H1 (cell line): Measurements from ENCODE around the gene TXLNB. TPM values are rescaled to one million over a fixed set of nuclear protein-coding genes. Genes with fewer than 3 reads are reported as not detected.

Experiments
- CTCF ChIA-PET: fragments of 300-600 bp; sonication (Branson Sonifier 250); formaldehyde crosslinking; loops from one replicate; lab custom pipeline; 2021; ENCODE audit not compliant: partially characterized antibody; lab: Charles Lee
- POLR2A ChIA-PET: fragments of 300-600 bp; sonication (Branson Sonifier 250); formaldehyde crosslinking; loops from one replicate; lab custom pipeline; 2021; ENCODE audit warnings: inconsistent platforms; ENCODE audit not compliant: partially characterized antibody; lab: Charles Lee
- DNase-seq, 2 experiments: peaks; one replicate each; pipeline versions ENCODE4 v3.0.0 to v3.0.0-alpha.2; 2010 to 2022; ENCODE audit warnings: low spot score in 2 of 2, low read depth in 1 of 2, mixed read lengths in 1 of 2
- FAIRE-seq: peaks from 2 replicates; lab custom pipeline; 2011; peaks lifted over from hg19 to GRCh38; lab: Jason Lieb, UNC
- H2AFZ ChIP-seq: 2 replicates; pipeline ENCODE4 v1.8.1; 2012; ENCODE audit warnings: low read length, inconsistent platforms
- H2AK5ac ChIP-seq: 2 replicates; pipeline ENCODE4 v1.6.1; 2013; ENCODE audit warnings: low read depth, low read length
- H2BK120ac ChIP-seq: replicated peaks from 2 replicates; pipeline ENCODE3; 2013; ENCODE audit warnings: low read depth, low read length, inconsistent platforms
- H2BK12ac ChIP-seq: 2 replicates; pipeline ENCODE4 v1.6.1; 2013; ENCODE audit warnings: low read depth, low read length
- H2BK15ac ChIP-seq: 2 replicates; pipeline ENCODE4 v1.6.1; 2013; ENCODE audit warnings: low read length
- H2BK20ac ChIP-seq: 2 replicates; pipeline ENCODE4 v1.6.1; 2013; ENCODE audit warnings: low read length
- H2BK5ac ChIP-seq: 2 replicates; pipeline ENCODE4 v1.6.1; 2013; ENCODE audit warnings: low read depth, low read length
- H3K14ac ChIP-seq: 2 replicates; pipeline ENCODE4 v1.6.1; 2013; ENCODE audit warnings: inconsistent platforms; ENCODE audit not compliant: insufficient read length
- H3K18ac ChIP-seq: 2 replicates; pipeline ENCODE4 v1.6.1; 2013; ENCODE audit warnings: low read length; ENCODE audit errors: extremely low read depth
- H3K23ac ChIP-seq: 2 replicates; pipeline ENCODE4 v1.6.1; 2013; ENCODE audit warnings: inconsistent platforms; ENCODE audit not compliant: insufficient read length
- H3K23me2 ChIP-seq: 2 replicates; pipeline ENCODE4 v1.6.1; 2013; ENCODE audit warnings: low read depth, low read length
- H3K27ac ChIP-seq: 2 replicates; pipeline ENCODE4 v1.6.1; 2011; ENCODE audit warnings: low read depth, low read length, inconsistent platforms
- H3K27me3 ChIP-seq, 4 experiments: replicated peaks in 1 of 4; 1 replicate in 1 of 4; 2 replicates in 3 of 4; pipeline versions ENCODE4 v1.6.1 to v1.8.1; 2011 to 2013; ENCODE audit warnings: low read length in 3 of 4, mild to moderate bottlenecking in 3 of 4, inconsistent platforms in 2 of 4, mixed read lengths in 2 of 4, moderate library complexity in 1 of 4; ENCODE audit not compliant: control insufficient read depth in 3 of 4, insufficient read depth in 3 of 4; ENCODE audit errors: extremely low read depth in 1 of 4
- H3K36me3 ChIP-seq, 4 experiments: 2 replicates each; pipeline versions ENCODE4 v1.6.1 to v1.8.1; 2011 to 2013; ENCODE audit warnings: mild to moderate bottlenecking in 4 of 4, low read length in 3 of 4, moderate library complexity in 2 of 4, control low read depth in 1 of 4, inconsistent platforms in 1 of 4; ENCODE audit not compliant: insufficient read depth in 4 of 4, control insufficient read depth in 2 of 4
- H3K4ac ChIP-seq: replicated peaks from 2 replicates; pipeline ENCODE3; 2013; ENCODE audit warnings: low read length, low read depth, mixed read lengths, inconsistent platforms; ENCODE audit not compliant: insufficient read length
- H3K4me1 ChIP-seq, 4 experiments: replicated peaks in 1 of 4; 1 replicate in 1 of 4; 2 replicates in 3 of 4; pipeline versions ENCODE4 v1.6.1 to v1.8.1; 2011 to 2013; ENCODE audit warnings: low read length in 3 of 4, inconsistent platforms in 2 of 4, mixed read lengths in 1 of 4; ENCODE audit not compliant: insufficient read depth in 4 of 4, control insufficient read depth in 3 of 4
- H3K4me2 ChIP-seq, 2 experiments: 2 replicates each; pipeline versions ENCODE4 v1.6.1 to v1.8.1; 2011 to 2013; ENCODE audit warnings: low read depth in 2 of 2, low read length in 2 of 2, control low read depth in 1 of 2, inconsistent platforms in 1 of 2, mild to moderate bottlenecking in 1 of 2; ENCODE audit not compliant: insufficient read depth in 1 of 2
- H3K4me3 ChIP-seq, 4 experiments: fragments of 200-600, 300-600 bp in 1 of 4; sonication (generic), shearing (Covaris generic), sonication (Bioruptor Twin) in 1 of 4; 2 replicates each; pipeline versions ENCODE4 v1.5.1 to v1.8.1; 2011 to 2016; ENCODE audit warnings: low read length in 4 of 4, low read depth in 3 of 4, control low read depth in 2 of 4, inconsistent platforms in 2 of 4, mild to moderate bottlenecking in 2 of 4, mixed read lengths in 1 of 4, moderate library complexity in 1 of 4; ENCODE audit not compliant: insufficient read depth in 2 of 4; ENCODE audit errors: extremely low read depth in 1 of 4
- H3K56ac ChIP-seq: replicated peaks from 2 replicates; pipeline ENCODE3; 2013; ENCODE audit warnings: low read depth, mild to moderate bottlenecking, mixed read lengths, low read length, inconsistent platforms; ENCODE audit not compliant: insufficient read length
- H3K79me1 ChIP-seq: 2 replicates; pipeline ENCODE4 v1.6.1; 2013; ENCODE audit warnings: low read depth, low read length, control low read depth
- H3K79me2 ChIP-seq, 2 experiments: 2 replicates each; pipeline versions ENCODE4 v1.6.1 to v1.8.1; 2012 to 2013; ENCODE audit warnings: low read length in 2 of 2, mild to moderate bottlenecking in 2 of 2, inconsistent platforms in 1 of 2; ENCODE audit not compliant: insufficient read depth in 2 of 2, control insufficient read depth in 1 of 2
- H3K9ac ChIP-seq, 4 experiments: replicated peaks in 1 of 4; 1 replicate in 1 of 4; 2 replicates in 3 of 4; pipeline versions ENCODE4 v1.6.1 to v1.8.1; 2011 to 2013; ENCODE audit warnings: low read depth in 3 of 4, low read length in 3 of 4, control low read depth in 2 of 4, mild to moderate bottlenecking in 2 of 4, moderate library complexity in 2 of 4, inconsistent platforms in 1 of 4; ENCODE audit errors: extremely low read depth in 1 of 4
- H3K9me3 ChIP-seq, 2 experiments: 2 replicates each; pipeline versions ENCODE4 v1.6.1 to v1.8.1; 2012 to 2013; ENCODE audit warnings: mild to moderate bottlenecking in 2 of 2, moderate library complexity in 2 of 2, control low read depth in 1 of 2, inconsistent platforms in 1 of 2, low read depth in 1 of 2, low read length in 1 of 2, mixed read lengths in 1 of 2; ENCODE audit not compliant: insufficient read depth in 2 of 2
- H4K20me1 ChIP-seq, 2 experiments: replicated peaks in 1 of 2; 2 replicates each; pipeline versions ENCODE3 to v1.8.1; 2011 to 2013; ENCODE audit warnings: inconsistent platforms in 2 of 2, low read length in 2 of 2, mild to moderate bottlenecking in 1 of 2; ENCODE audit not compliant: insufficient read depth in 2 of 2, control insufficient read depth in 1 of 2
- H4K5ac ChIP-seq: 2 replicates; pipeline ENCODE4 v1.6.1; 2013; ENCODE audit warnings: low read length, low read depth, mixed read lengths, inconsistent platforms; ENCODE audit not compliant: insufficient read length
- H4K8ac ChIP-seq: 2 replicates; pipeline ENCODE4 v1.8.0; 2013; ENCODE audit warnings: mild to moderate bottlenecking, moderate library complexity, low read length, inconsistent platforms; ENCODE audit not compliant: insufficient read depth; ENCODE audit errors: extremely low read depth
- H4K91ac ChIP-seq: replicated peaks from 2 replicates; pipeline ENCODE3; 2013; ENCODE audit warnings: low read length, mixed read lengths, inconsistent platforms; ENCODE audit not compliant: insufficient read length
- BCL11A ChIP-seq, 2 experiments: IDR thresholded peaks; one replicate each; pipeline ENCODE4 v1.6.1; 2011; ENCODE audit warnings: low read depth in 2 of 2, low read length in 2 of 2, mild to moderate bottlenecking in 2 of 2
- CEBPB ChIP-seq: IDR thresholded peaks from 2 replicates; pipeline ENCODE4 v1.6.1; 2012; ENCODE audit warnings: low read depth, low read length
- CHD1 ChIP-seq: IDR thresholded peaks from 2 replicates; pipeline ENCODE4 v1.6.1; 2012; ENCODE audit warnings: low read depth, low read length, improper control_type of control experiment
- CREB1 ChIP-seq: IDR thresholded peaks from 2 replicates; pipeline ENCODE4 v1.6.1; 2012; ENCODE audit warnings: inconsistent platforms
- HDAC6 ChIP-seq: IDR thresholded peaks from one replicate; pipeline ENCODE4 v1.7.1; 2012; ENCODE audit warnings: low read depth, mild to moderate bottlenecking, inconsistent platforms, low read length, moderate library complexity
- JUN ChIP-seq: IDR thresholded peaks from 2 replicates; pipeline ENCODE4 v1.6.1; 2011; ENCODE audit warnings: low read depth, mild to moderate bottlenecking, improper control_type of control experiment, low read length
- KDM5A ChIP-seq: fragments of 200-600 bp; IDR thresholded peaks from 2 replicates; pipeline ENCODE4 v1.7.1; 2012; ENCODE audit warnings: mild to moderate bottlenecking, low read length, inconsistent platforms, mixed read lengths
- POLR2AphosphoS5 ChIP-seq: IDR thresholded peaks from 2 replicates; pipeline ENCODE4 v1.6.1; 2011; ENCODE audit warnings: low read depth, low read length
- RBBP5 ChIP-seq: IDR thresholded peaks from 2 replicates; pipeline ENCODE4 v1.7.1; 2012; ENCODE audit warnings: low read depth, mild to moderate bottlenecking, inconsistent platforms, low read length, moderate library complexity, borderline replicate concordance
- RFX5 ChIP-seq: IDR thresholded peaks from 2 replicates; pipeline ENCODE4 v1.6.1; 2011; ENCODE audit warnings: low read depth, low read length, improper control_type of control experiment, borderline replicate concordance
- SIRT6 ChIP-seq: IDR thresholded peaks from one replicate; pipeline ENCODE4 v1.7.1; 2012; ENCODE audit warnings: low read length, inconsistent platforms
- SP2 ChIP-seq: IDR thresholded peaks from 2 replicates; pipeline ENCODE4 v1.6.1; 2012; ENCODE audit warnings: mild to moderate bottlenecking, low read length, inconsistent platforms
- SRF ChIP-seq: IDR thresholded peaks from 2 replicates; pipeline ENCODE4 v1.6.1; 2011; ENCODE audit warnings: mild to moderate bottlenecking, low read depth, low read length, moderate library complexity
- SUZ12 ChIP-seq: fragments of 200-600 bp; sonication (generic); IDR thresholded peaks from 2 replicates; pipeline ENCODE4 v1.6.1; 2012; ENCODE audit warnings: mild to moderate bottlenecking, inconsistent platforms, low read length, moderate library complexity, mixed read lengths
- TBP ChIP-seq: IDR thresholded peaks from 2 replicates; pipeline ENCODE4 v1.6.1; 2011; ENCODE audit warnings: low read depth, low read length, improper control_type of control experiment
- WGBS, 2 experiments: shearing (Covaris generic) in 1 of 2; methylation state at CpG; one replicate each; pipeline versions ENCODE4 v1.1.6 to v1.1.7; 2013 to 2015; ENCODE audit warnings: low lambda C conversion rate in 2 of 2, mixed read lengths in 2 of 2, inconsistent platforms in 1 of 2, low coverage in 1 of 2, missing lambda C conversion rate in 1 of 2; ENCODE audit not compliant: insufficient replicate concordance in 2 of 2, insufficient coverage in 1 of 2, insufficient read length in 1 of 2; ENCODE audit errors: extremely low coverage in 1 of 2, missing lambda C conversion rate in 1 of 2; 5-methylcytosine and 5-hydroxymethylcytosine counted together
- polyA plus RNA-seq, 7 experiments: library from polyadenylated mRNA; depleted of rRNA in 3 of 7; stranded (reverse) in 5 of 7; unstranded in 2 of 7; fragments of >200 nt in 5 of 7; fragments of 200-250 nt in 2 of 7; gene quantifications; 1 replicate in 5 of 7; 2 replicates in 1 of 7; 4 replicates in 1 of 7; pipeline versions ENCODE4 v1.2.1 to v1.2.3, GENCODE V29; 2011 to 2013; ENCODE audit warnings: missing spikeins in 2 of 7, mixed read lengths in 2 of 7
- total RNA-seq: library from RNA; stranded (reverse); fragmentation: NEBNext Ultra II Directional; extraction: Animal tissue kit (Norgen Biotek cat#: 25700); gene quantifications from 2 replicates; pipeline ENCODE4 v1.2.1, GENCODE V29; 2021
- TF ChIP-seq, protein P1 (sequence below): IDR thresholded peaks from 2 replicates; pipeline ENCODE4 v1.6.1; 2011; ENCODE audit warnings: low read length, improper control_type of control experiment

Gene TXLNB
- total and polyA plus RNA-seq, 2 of the 8 experiments (the other 6 are each of a cell fraction or from before 2014, with no cell fraction given), result 0.05 to 0.17 TPM

DNA sequence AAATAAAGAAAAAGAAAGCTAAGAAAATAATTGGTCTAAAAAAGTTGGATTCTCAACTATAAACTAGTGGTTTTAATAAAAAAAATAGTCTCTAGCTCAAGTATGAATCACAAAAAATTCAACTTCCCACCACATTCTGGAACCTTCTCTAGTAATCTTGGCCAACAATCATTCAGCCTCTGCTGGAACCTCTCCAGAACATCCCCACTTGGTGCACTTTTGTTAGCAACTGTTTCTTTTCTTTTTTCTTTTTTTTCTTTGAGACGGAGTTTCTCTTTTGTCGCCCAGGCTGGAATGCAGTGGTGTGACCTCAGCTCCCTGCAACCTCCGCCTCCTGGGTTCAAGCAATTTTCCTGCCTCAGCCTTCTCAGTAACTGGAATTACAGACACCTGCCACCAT, 35.7 kb downstream of the TXLNB start:
- H2BK5ac ChIP-seq, result no peak overlapping the region
- no peak overlapping the region for H3K18ac ChIP-seq
- ChIA-PET POLR2A (no interaction called here), CTCF (interaction anchor here (0.8 to 1.8 kb wide), 9 partner anchors 9 to 104 kb away, joined by 3 to 6 read pairs (median 3); no protein-coding TSS in a partner anchor)
- no peak overlapping the region for H3K4me2 ChIP-seq
- H2BK15ac ChIP-seq, result no peak overlapping the region
- no peak overlapping the region for H3K4me3 ChIP-seq
- no peak overlapping the region for H3K14ac ChIP-seq
- no peaks in the 10 kb centered on the region for H3K36me3 ChIP-seq
- H3K23ac ChIP-seq, result no peak overlapping the region
- no peaks in the 10 kb centered on the region for H3K79me1 ChIP-seq
- H3K23me2 ChIP-seq, result no peaks in the 10 kb centered on the region
- H2BK120ac ChIP-seq, result no peak overlapping the region
- H4K5ac ChIP-seq, result no peak overlapping the region
- DNase-seq, result no peak
- H3K4me1 ChIP-seq, result no peaks in the 10 kb centered on the region
- H2AFZ ChIP-seq, result no peak overlapping the region
- FAIRE-seq, result no peak
- H3K79me2 ChIP-seq, result no peaks in the 10 kb centered on the region
- no peak overlapping the region for H3K9ac ChIP-seq
- H2AK5ac ChIP-seq, result no peak overlapping the region
- H2BK12ac ChIP-seq, result no peak overlapping the region
- H4K91ac ChIP-seq, result no peak overlapping the region
- no peaks in the 10 kb centered on the region for H3K9me3 ChIP-seq
- H3K4ac ChIP-seq, result no peak overlapping the region
- no peak overlapping the region for H4K8ac ChIP-seq
- no peak overlapping the region for H2BK20ac ChIP-seq
- H3K27me3 ChIP-seq, result no peaks in the 10 kb centered on the region
- no peaks in the 10 kb centered on the region for H4K20me1 ChIP-seq
- WGBS, 2 experiments, result 84% methylated on average over 3 of the region's 3 CpGs; no CpG with 5 or more reads in 1 of the 2 experiments
- H3K27ac ChIP-seq, result no peak overlapping the region
- no peak overlapping the region for H3K56ac ChIP-seq
- TF ChIP-seq, protein P1, sequence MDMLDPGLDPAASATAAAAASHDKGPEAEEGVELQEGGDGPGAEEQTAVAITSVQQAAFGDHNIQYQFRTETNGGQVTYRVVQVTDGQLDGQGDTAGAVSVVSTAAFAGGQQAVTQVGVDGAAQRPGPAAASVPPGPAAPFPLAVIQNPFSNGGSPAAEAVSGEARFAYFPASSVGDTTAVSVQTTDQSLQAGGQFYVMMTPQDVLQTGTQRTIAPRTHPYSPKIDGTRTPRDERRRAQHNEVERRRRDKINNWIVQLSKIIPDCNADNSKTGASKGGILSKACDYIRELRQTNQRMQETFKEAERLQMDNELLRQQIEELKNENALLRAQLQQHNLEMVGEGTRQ, result no peak
- TF ChIP-seq BCL11A (IDR thresholded peaks at IDR 0.05; ENCODE audit: low read depth in 2 of 2, low read length in 2 of 2), result no peak
- no peak for TF ChIP-seq CHD1
- TF ChIP-seq JUN, result no peak
- no peak for TF ChIP-seq TBP
- TF ChIP-seq CREB1, result no peak
- TF ChIP-seq RFX5, result no peak
- TF ChIP-seq SP2, result no peak
- TF ChIP-seq SRF, result no peak
- TF ChIP-seq SIRT6, result no peak
- no peak for TF ChIP-seq POLR2AphosphoS5
- no peak for TF ChIP-seq CEBPB
- TF ChIP-seq KDM5A, result no peak
- TF ChIP-seq SUZ12, result no peak
- TF ChIP-seq HDAC6, result no peak
- TF ChIP-seq RBBP5, result no peak
